Body of pancreas (tissue), 4 donors: ENCODE data around the gene RPP21.

Source experiments
- CTCF ChIP-seq, 7 experiments: fragments of 450-650 bp in 4 of 7; fragments of 200-600 bp in 3 of 7; sonication (generic) in 3 of 7; IDR thresholded peaks; one replicate each; pipeline ENCODE4 v1.5.1; 2016 to 2019; ENCODE audit warnings: antibody characterized with exemption in 7 of 7
- POLR2A ChIP-seq, 3 donors: fragments of 450-650 bp; IDR thresholded peaks; one replicate each; pipeline ENCODE4 v1.6.1; 2016; ENCODE audit warnings: antibody characterized with exemption in 3 of 3, mild to moderate bottlenecking in 2 of 3

GRCh38 chr6:30321692-30322388, 23.1 kb upstream of the RPP21 start:
- TF ChIP-seq CTCF (IDR thresholded peaks at IDR 0.05) (no peak), POLR2A (IDR thresholded peaks at IDR 0.05) (no peak)
